A673 (cell line): Measurements from ENCODE around the gene MYLK. TPM values are rescaled to one million over a fixed set of nuclear protein-coding genes. Genes with fewer than 3 reads are reported as not detected.

Source experiments
- Bru-seq: library from RNA; stranded (reverse); fragments of 400-500 nt; gene quantifications from one replicate; lab custom pipeline; 2021; lab: Mats Ljungman, UMichigan
- BruChase-seq, 2 experiments: library from RNA; stranded (reverse); fragments of 400-500 nt; gene quantifications; one replicate each; lab custom pipeline; 2021; lab: Mats Ljungman, UMichigan
- BruUV-seq: library from RNA; stranded (reverse); fragments of 400-500 nt; replicated peaks from 2 replicates; lab custom pipeline; 2021; lab: Mats Ljungman, UMichigan
- CTCF ChIA-PET: fragments of 300-600 bp; sonication (Branson Sonifier 250); formaldehyde crosslinking; loops from one replicate; lab custom pipeline; 2022; ENCODE audit warnings: antibody characterized with exemption; lab: Charles Lee
- POLR2A ChIA-PET: fragments of 300-600 bp; sonication (Branson Sonifier 250); formaldehyde crosslinking; loops from one replicate; lab custom pipeline; 2022; ENCODE audit warnings: antibody characterized with exemption; ENCODE audit not compliant: low non-redundant PET; lab: Charles Lee
- DNase-seq: peaks from one replicate; pipeline ENCODE4 v3.0.0-alpha.2; 2015; ENCODE audit warnings: low spot score
- H3K27ac ChIP-seq: fragments of 200-600 bp; sonication (generic); 2 replicates; pipeline ENCODE4 v1.5.1; 2016; ENCODE audit warnings: mixed run types, low read depth, mild to moderate bottlenecking, mixed read lengths, antibody characterized with exemption, low read length; ENCODE audit not compliant: poor library complexity, severe bottlenecking
- H3K27me3 ChIP-seq: fragments of 200-600 bp; sonication (generic); replicated peaks from 2 replicates; pipeline ENCODE4 v1.6.1; 2017; ENCODE audit warnings: mixed run types, low read depth, mild to moderate bottlenecking, mixed read lengths, antibody characterized with exemption, low read length; ENCODE audit not compliant: insufficient read depth, poor library complexity
- H3K36me3 ChIP-seq: fragments of 200-600 bp; sonication (generic); 2 replicates; pipeline ENCODE4 v1.6.1; 2016; ENCODE audit warnings: mixed run types, mild to moderate bottlenecking, mixed read lengths, antibody characterized with exemption, low read length; ENCODE audit not compliant: insufficient read depth, poor library complexity, severe bottlenecking
- H3K4me1 ChIP-seq: fragments of 200-600 bp; sonication (generic); 2 replicates; pipeline ENCODE4 v1.6.1; 2017; ENCODE audit warnings: mixed run types, mild to moderate bottlenecking, mixed read lengths, antibody characterized with exemption, low read length; ENCODE audit not compliant: insufficient read depth, poor library complexity, severe bottlenecking
- H3K4me3 ChIP-seq: fragments of 200-600 bp; sonication (generic); 2 replicates; pipeline ENCODE4 v1.5.1; 2016; ENCODE audit warnings: low read depth, mixed run types, mild to moderate bottlenecking, mixed read lengths, low read length; ENCODE audit not compliant: poor library complexity, severe bottlenecking
- H3K9me3 ChIP-seq: fragments of 200-600 bp; sonication (generic); 2 replicates; pipeline ENCODE4 v1.6.1; 2016; ENCODE audit warnings: mixed run types, low read depth, mild to moderate bottlenecking, mixed read lengths, antibody characterized with exemption, low read length; ENCODE audit not compliant: poor library complexity, severe bottlenecking
- EZH2 ChIP-seq: fragments of 200-600 bp; sonication (generic); IDR thresholded peaks from 2 replicates; pipeline ENCODE4 v1.6.1; 2017; ENCODE audit warnings: borderline replicate concordance, low read depth, mild to moderate bottlenecking, mixed read lengths, antibody characterized with exemption, low read length; ENCODE audit not compliant: poor library complexity, severe bottlenecking
- intact Hi-C: fragments of 100-400 bp; cut with micrococcal nuclease; formaldehyde crosslinking; loops from one replicate; pipeline ENCODE4 v1.10.0; 2022; ENCODE audit not compliant: unreplicated experiment
- long read RNA-seq: library from polyadenylated mRNA; stranded (forward); transcript quantifications from one replicate; pipeline ENCODE4 v2.0.0, GENCODE V29; 2022
- total RNA-seq: library from RNA; stranded (reverse); gene quantifications from 2 replicates; pipeline ENCODE4 v1.2.3, GENCODE V29; 2021
- TF ChIP-seq, protein P1 (sequence below): fragments of 300-800, 200-600 bp; sonication (generic); conservative IDR thresholded peaks from 2 replicates; pipeline ENCODE4 v1.5.1; 2017; ENCODE audit warnings: low read depth, mild to moderate bottlenecking, antibody characterized with exemption, low read length, moderate library complexity, mixed read lengths

MYLK gene, protein sequence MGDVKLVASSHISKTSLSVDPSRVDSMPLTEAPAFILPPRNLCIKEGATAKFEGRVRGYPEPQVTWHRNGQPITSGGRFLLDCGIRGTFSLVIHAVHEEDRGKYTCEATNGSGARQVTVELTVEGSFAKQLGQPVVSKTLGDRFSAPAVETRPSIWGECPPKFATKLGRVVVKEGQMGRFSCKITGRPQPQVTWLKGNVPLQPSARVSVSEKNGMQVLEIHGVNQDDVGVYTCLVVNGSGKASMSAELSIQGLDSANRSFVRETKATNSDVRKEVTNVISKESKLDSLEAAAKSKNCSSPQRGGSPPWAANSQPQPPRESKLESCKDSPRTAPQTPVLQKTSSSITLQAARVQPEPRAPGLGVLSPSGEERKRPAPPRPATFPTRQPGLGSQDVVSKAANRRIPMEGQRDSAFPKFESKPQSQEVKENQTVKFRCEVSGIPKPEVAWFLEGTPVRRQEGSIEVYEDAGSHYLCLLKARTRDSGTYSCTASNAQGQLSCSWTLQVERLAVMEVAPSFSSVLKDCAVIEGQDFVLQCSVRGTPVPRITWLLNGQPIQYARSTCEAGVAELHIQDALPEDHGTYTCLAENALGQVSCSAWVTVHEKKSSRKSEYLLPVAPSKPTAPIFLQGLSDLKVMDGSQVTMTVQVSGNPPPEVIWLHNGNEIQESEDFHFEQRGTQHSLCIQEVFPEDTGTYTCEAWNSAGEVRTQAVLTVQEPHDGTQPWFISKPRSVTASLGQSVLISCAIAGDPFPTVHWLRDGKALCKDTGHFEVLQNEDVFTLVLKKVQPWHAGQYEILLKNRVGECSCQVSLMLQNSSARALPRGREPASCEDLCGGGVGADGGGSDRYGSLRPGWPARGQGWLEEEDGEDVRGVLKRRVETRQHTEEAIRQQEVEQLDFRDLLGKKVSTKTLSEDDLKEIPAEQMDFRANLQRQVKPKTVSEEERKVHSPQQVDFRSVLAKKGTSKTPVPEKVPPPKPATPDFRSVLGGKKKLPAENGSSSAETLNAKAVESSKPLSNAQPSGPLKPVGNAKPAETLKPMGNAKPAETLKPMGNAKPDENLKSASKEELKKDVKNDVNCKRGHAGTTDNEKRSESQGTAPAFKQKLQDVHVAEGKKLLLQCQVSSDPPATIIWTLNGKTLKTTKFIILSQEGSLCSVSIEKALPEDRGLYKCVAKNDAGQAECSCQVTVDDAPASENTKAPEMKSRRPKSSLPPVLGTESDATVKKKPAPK (N-terminal part only)
- total RNA-seq (3.9 and 4.1 TPM in 2 replicates), Bru-seq, nascent RNA (percentile 31 among the genes with signal in this experiment), BruChase-seq, experiment 1, labeled RNA remaining after a 2-hour chase (percentile 23 among the genes with signal in this experiment), BruChase-seq, experiment 2, labeled RNA remaining after a 6-hour chase (percentile 29 among the genes with signal in this experiment)
- long read RNA-seq, full-length matches to known transcripts: 1 of 3 reads
- long read RNA-seq, partial matches to known transcripts: 2 of 3 reads
- long read RNA-seq, other reads (novel, unspliced or antisense): 0 of 3 reads

DNA sequence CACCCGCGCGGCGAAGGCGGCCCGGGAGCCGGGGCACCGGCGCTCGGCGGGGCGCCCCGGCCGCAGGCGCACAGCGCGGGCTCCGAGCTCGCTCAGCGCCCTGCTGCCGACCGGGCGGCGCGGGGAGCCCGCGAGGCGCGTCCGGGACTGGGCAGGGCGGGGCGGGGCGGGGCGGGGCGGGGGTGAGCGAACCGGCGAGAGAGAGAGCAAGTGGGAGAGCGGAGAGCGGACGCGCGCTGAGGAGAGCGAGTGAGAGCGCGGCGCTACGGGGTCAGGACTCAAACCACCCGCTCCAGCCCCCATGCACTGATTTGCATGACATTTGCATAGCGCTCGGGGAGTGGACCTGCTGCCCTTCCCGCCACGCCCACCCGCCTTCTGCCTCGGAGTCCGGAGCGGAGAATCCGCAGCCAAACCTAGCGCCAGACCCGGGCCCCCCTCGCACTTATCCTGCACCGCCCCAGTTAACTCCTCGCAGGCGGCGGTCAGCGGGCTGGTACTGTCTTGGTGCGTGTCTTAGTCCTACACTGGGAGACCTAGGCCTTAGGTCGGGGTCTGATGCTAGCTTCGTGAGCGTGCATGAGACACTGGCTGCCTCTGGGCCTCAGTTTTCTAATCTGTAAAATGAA lies at the start of gene MYLK:
MYLK (minus strand) TSS at position 130 of the 629 bp plus-strand sequence. CDS start 90,491 bp downstream, outside the sequence.
- H3K9me3 ChIP-seq: no peaks in the 10 kb centered on the region
- TF ChIP-seq, protein P1, sequence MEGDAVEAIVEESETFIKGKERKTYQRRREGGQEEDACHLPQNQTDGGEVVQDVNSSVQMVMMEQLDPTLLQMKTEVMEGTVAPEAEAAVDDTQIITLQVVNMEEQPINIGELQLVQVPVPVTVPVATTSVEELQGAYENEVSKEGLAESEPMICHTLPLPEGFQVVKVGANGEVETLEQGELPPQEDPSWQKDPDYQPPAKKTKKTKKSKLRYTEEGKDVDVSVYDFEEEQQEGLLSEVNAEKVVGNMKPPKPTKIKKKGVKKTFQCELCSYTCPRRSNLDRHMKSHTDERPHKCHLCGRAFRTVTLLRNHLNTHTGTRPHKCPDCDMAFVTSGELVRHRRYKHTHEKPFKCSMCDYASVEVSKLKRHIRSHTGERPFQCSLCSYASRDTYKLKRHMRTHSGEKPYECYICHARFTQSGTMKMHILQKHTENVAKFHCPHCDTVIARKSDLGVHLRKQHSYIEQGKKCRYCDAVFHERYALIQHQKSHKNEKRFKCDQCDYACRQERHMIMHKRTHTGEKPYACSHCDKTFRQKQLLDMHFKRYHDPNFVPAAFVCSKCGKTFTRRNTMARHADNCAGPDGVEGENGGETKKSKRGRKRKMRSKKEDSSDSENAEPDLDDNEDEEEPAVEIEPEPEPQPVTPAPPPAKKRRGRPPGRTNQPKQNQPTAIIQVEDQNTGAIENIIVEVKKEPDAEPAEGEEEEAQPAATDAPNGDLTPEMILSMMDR: no peak
- no peak for TF ChIP-seq EZH2
- intact Hi-C loops: no loop called here
- no peaks in the 10 kb centered on the region for H3K36me3 ChIP-seq
- ChIA-PET CTCF (no interaction called here), POLR2A (no interaction called here)
- no peaks in the 10 kb centered on the region for H3K4me1 ChIP-seq
- no peak within 1 kb of the TSS for H3K27ac ChIP-seq
- H3K27me3 ChIP-seq: peaks cover 29% of the 10 kb centered on the region
- BruUV-seq: no TSS peak
- peak within 1 kb of the TSS; percentile 46 for H3K4me3 ChIP-seq
- DNase-seq: peak; percentile 78

DNA sequence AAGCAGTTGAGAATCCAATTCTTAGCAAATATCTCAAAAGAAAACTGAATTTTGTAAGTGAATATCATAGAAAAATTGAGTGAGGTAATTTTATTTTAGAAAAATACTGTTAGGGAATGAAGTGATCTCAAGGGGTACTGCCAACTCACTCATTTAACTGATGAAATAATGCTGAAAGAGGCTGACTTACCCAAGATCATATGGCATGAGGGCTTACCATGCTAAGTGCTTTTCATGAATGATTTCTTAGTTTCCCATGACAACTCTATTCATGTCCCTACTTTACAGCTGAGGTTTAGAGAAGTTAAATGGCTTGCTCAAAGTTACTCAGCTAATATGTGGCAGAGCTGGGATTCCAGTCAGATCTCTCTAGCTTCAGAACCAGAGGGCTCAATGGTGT lies 46.3 kb upstream of the MYLK start:
- H3K4me1 ChIP-seq: no peaks in the 10 kb centered on the region
- H3K9me3 ChIP-seq: no peaks in the 10 kb centered on the region
- intact Hi-C loops: no loop called here
- H3K27ac ChIP-seq: no peak overlapping the region
- CTCF ChIA-PET: no interaction called here
- peaks cover 64% of the 10 kb centered on the region for H3K36me3 ChIP-seq
- DNase-seq: peak; percentile 2
- H3K4me3 ChIP-seq: no peak overlapping the region
- BruUV-seq: no TSS peak
- no peaks in the 10 kb centered on the region for H3K27me3 ChIP-seq
- POLR2A ChIA-PET: no interaction called here
- TF ChIP-seq, protein P1: no peak
